HG03571 (cell line): ENCODE results near the gene PTX4.
A peak's percentile ranks its signal among the peaks of the same experiment; 100 is the strongest.
"Not testable (repeated sequence)": the region's sequence is repeated elsewhere in the genome, so short reads cannot be mapped to it uniquely, and the experiment has no call there.

Experiments used
- ATAC-seq: cut with Tn5 transposase; IDR thresholded peaks from one replicate; pipeline ENCODE4 v1.9.1; 2021; ENCODE audit not compliant: unreplicated experiment

PTX4 gene

GRCh38 chr16:1487395-1488053 is 1.2 kb downstream of the PTX4 start:
- no peak for ATAC-seq

GRCh38 chr16:1486551-1487390 is 2.0 kb downstream of the PTX4 start:
- no peak for ATAC-seq

- no peak for ATAC-seq
Measured at GRCh38 chr16:1485847-1486496, 2.8 kb downstream of the PTX4 start.

- no peak for ATAC-seq
Measured at GRCh38 chr16:1481906-1482835, 6.6 kb downstream of the PTX4 start.

- ATAC-seq = not testable (repeated sequence)
Measured at GRCh38 chr16:1478937-1479336, 9.8 kb downstream of the PTX4 start.

- no peak for ATAC-seq
Measured at GRCh38 chr16:1477033-1477432, 11.7 kb downstream of the PTX4 start.

- no peak for ATAC-seq
Measured at GRCh38 chr16:1475552-1476114, 13.1 kb downstream of the PTX4 start.

- ATAC-seq = peak; percentile 75
Measured at GRCh38 chr16:1474796-1475551, 13.8 kb downstream of the PTX4 start, which contains the start of gene CLCN7. CLCN7 (minus strand) TSS chr16:1475028; CDS start chr16:1474974, 54 bp downstream.

- ATAC-seq = peak; percentile 6
Measured at GRCh38 chr16:1474082-1474795, 14.5 kb downstream of the PTX4 start.

GRCh38 chr16:1472974-1473373 is 15.8 kb downstream of the PTX4 start:
- ATAC-seq = no peak

GRCh38 chr16:1471569-1472194 is 17.1 kb downstream of the PTX4 start:
- no peak for ATAC-seq

GRCh38 chr16:1470481-1471251 is 18.1 kb downstream of the PTX4 start:
- ATAC-seq = no peak

- no peak for ATAC-seq
Measured at GRCh38 chr16:1469693-1470201, 19.0 kb downstream of the PTX4 start.

- ATAC-seq = not testable (repeated sequence)
Measured at GRCh38 chr16:1469141-1469540, 19.6 kb downstream of the PTX4 start.

GRCh38 chr16:1468426-1468810 is 20.3 kb downstream of the PTX4 start:
- ATAC-seq = no peak

- ATAC-seq = no peak
Measured at GRCh38 chr16:1466968-1467521, 21.7 kb downstream of the PTX4 start.

GRCh38 chr16:1466054-1466453 is 22.7 kb downstream of the PTX4 start:
- no peak for ATAC-seq
